Gastrocnemius medialis (tissue), 4 donors: Measurements from ENCODE around the gene AGBL1.

Source experiments
- CTCF ChIP-seq, 5 experiments: fragments of 450-650 bp in 3 of 5; fragments of 200-600 bp in 2 of 5; sonication (generic) in 2 of 5; IDR thresholded peaks in 4 of 5; conservative IDR thresholded peaks in 1 of 5; 1 replicate in 4 of 5; 2 replicates in 1 of 5; pipeline ENCODE4 v1.5.1; 2016 to 2019; ENCODE audit warnings: antibody characterized with exemption in 5 of 5, mild to moderate bottlenecking in 3 of 5, moderate library complexity in 3 of 5
- POLR2A ChIP-seq, 2 donors: fragments of 450-650 bp; IDR thresholded peaks; one replicate each; pipeline ENCODE4 v1.6.1; 2017; ENCODE audit warnings: antibody characterized with exemption in 2 of 2, mild to moderate bottlenecking in 2 of 2, moderate library complexity in 2 of 2

GRCh38 chr15:86872782-86873181 is 793.1 kb downstream of the AGBL1 start:
- TF ChIP-seq CTCF (IDR thresholded peaks at IDR 0.05 in 4 of 5, conservative IDR thresholded peaks at IDR 0.05 in 1 of 5), result no peak
- no peak for TF ChIP-seq POLR2A (IDR thresholded peaks at IDR 0.05)
